SHP77 treated with DMSO at 0.1 percent for 48 hours (cell line): ENCODE results near the gene OR8B12.
"Not testable (repeated sequence)": the region's sequence is repeated elsewhere in the genome, so short reads cannot be mapped to it uniquely, and the experiment has no call there.

Experiments
- DNase-seq: peaks from one replicate; lab custom pipeline; 2025; lab: John Stamatoyannopoulos, UW

OR8B12 gene

GRCh38 chr11:124520550-124520854 is 23.0 kb downstream of the OR8B12 start:
- no peak for DNase-seq

- DNase-seq = no peak
These were observed 23.5 kb downstream of the OR8B12 start for GRCh38 chr11:124519850-124520549.

- DNase-seq = no peak
These were observed 24.4 kb downstream of the OR8B12 start for GRCh38 chr11:124518989-124519451.

GRCh38 chr11:124517314-124517713 is 26.1 kb downstream of the OR8B12 start:
- DNase-seq = no peak

- DNase-seq = not testable (repeated sequence)
These were observed 28.8 kb downstream of the OR8B12 start for GRCh38 chr11:124514675-124515074.

GRCh38 chr11:124514131-124514530 is 29.3 kb downstream of the OR8B12 start:
- no peak for DNase-seq

- no peak for DNase-seq
These were observed 31.7 kb downstream of the OR8B12 start for GRCh38 chr11:124511745-124512144.

GRCh38 chr11:124510279-124510678 is 33.2 kb downstream of the OR8B12 start:
- DNase-seq = no peak

GRCh38 chr11:124499711-124500110 is 43.7 kb downstream of the OR8B12 start:
- DNase-seq = no peak

- no peak for DNase-seq
These were observed 50.3 kb downstream of the OR8B12 start for GRCh38 chr11:124493016-124493655.
